DMS153 treated with DMSO at 0.1 percent for 48 hours (cell line): Measurements from ENCODE around the gene EGR2.

ENCODE experiments used
- DNase-seq: peaks from one replicate; lab custom pipeline; 2025; ENCODE audit not compliant: unreplicated experiment; lab: John Stamatoyannopoulos, UW

Gene EGR2

GRCh38 chr10:62818426-62819011, 2.4 kb upstream of the EGR2 start:
- DNase-seq: no peak

- DNase-seq: peak; percentile 27
Measured at GRCh38 chr10:62817766-62818425, 1.7 kb upstream of the EGR2 start.

DNA sequence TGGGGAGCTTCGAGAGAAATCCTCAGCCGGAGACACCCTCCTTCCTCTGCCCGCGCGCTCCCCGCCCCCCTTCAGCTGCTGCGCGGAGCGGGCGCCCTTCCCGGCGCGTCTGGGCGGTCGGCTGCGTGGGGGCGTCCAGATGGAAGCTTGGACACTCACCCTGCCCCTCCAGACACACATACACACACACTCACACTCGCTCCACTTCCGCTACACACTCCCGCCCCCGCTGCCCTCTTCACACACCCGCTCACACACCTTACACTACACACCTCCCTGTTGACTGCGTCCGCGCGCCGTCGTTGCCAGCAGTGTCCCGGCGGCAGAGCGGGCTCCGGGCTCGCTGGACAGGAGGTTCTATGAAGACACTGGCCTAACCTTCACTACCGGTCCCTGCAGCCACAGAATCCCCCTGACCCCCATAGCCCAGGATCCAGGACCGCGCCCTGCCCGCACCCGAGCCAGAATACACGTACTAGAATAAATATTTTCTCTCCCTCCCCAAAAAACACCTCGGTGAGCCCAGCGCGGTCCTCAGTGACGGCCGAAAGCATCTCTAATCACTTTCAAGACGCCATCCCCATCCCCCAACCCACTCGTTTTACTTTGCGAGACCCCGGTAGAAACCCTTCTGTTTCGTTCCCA, 1.1 kb upstream of the EGR2 start:
- no peak for DNase-seq

GRCh38 chr10:62816076-62816330, 163 bp downstream of the EGR2 start:
- no peak for DNase-seq

DNA sequence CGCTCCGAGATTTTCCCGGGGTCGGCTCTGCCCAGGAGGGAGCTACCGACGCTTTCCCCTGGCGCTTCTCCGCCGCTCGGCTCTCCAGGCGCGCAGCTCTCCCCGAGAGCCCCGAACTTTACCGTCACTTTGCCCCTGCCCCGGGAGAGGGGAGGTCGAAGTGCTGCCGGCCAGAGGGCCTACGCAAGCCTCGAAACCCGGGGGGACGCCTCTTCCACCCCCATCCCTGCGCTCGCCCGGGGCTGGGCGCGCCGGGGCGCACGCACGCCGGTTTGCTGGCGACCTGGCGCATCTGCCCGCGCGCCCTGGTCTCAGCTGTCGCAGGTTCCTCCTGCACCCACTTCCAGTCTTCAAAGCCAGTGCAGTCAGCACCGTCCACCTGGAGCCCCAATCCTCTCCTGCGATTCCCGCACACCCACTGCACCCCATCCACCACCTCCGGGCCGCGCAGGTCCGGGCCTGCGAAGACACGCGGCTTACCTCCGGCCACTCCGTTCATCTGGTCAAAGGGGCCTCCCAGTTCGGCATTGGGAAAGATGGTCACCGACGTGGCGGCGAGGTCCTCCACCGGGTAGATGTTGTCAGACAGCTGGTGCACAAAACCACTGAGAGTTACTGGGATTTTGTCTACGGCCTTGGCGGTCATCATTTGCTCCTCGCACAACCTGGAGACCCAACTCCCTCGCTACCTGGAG, 638 bp downstream of the EGR2 start:
- DNase-seq: no peak

DNA sequence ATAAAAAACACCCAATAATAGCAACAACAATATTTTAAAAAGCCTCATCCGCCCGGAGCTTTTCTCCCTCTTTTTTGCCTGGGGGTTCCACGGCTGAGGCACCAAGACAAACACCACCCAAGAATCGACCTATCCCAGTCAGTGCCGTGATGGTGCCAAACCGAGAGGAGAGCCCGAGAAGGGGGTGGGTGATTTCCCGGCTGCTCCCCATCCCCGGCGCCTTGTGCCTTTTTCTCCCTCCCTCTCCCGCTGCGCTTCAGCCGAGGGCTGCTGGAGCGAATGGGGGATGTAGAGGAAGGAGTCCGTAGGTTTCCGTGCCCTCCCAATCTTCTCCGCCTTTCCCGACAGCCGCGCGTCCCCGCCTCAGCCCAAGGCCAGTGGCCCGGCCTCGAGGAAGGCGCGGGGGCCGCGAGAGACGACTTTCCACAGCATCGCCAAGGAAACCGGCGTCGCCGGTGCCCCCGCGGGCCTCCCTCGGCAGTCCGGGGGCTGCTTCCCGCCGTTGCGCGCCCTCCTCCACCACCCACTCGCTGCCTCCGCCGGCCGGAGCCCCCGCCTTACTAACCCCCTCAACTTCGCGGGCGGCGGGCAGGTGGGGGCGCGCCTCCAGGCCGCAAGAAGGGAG, 1.3 kb downstream of the EGR2 start:
- no peak for DNase-seq

DNA sequence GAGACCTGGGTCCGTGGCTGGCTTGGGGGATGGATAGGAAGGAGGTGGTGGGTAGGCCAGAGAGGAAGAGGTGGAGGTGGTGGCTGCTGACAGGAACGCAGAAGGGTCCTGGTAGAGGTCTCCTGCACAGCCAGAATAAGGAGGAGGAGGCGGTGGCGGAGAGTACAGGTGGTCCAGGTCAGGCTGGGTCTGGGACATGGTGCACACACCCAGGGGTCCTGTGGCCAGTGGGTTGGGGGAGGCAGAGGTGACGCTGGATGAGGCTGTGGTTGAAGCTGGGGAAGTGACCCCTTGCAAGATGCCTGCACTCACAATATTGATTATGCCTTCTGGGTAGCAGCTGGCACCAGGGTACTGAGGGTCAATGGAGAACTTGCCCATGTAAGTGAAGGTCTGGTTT, 2.2 kb downstream of the EGR2 start:
- DNase-seq: no peak

DNA sequence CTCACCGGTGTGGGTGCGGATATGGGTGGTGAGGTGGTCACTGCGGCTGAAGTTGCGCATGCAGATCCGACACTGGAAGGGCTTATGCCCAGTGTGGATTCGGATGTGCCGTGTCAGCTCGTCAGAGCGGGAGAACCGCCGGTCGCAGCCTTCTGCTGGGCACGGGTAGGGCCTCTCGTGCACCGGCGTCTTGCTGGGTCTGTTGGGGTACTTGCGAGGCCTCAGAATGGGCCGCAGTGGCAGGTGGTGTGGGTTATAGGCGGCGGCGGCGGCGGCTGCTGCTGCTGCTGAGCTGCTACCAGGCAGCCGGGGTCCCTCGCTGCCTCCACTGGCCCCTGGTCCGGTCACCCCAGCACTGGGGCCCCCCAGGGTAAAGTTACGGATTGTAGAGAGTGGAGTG, 2.7 kb downstream of the EGR2 start:
- DNase-seq: no peak

DNA sequence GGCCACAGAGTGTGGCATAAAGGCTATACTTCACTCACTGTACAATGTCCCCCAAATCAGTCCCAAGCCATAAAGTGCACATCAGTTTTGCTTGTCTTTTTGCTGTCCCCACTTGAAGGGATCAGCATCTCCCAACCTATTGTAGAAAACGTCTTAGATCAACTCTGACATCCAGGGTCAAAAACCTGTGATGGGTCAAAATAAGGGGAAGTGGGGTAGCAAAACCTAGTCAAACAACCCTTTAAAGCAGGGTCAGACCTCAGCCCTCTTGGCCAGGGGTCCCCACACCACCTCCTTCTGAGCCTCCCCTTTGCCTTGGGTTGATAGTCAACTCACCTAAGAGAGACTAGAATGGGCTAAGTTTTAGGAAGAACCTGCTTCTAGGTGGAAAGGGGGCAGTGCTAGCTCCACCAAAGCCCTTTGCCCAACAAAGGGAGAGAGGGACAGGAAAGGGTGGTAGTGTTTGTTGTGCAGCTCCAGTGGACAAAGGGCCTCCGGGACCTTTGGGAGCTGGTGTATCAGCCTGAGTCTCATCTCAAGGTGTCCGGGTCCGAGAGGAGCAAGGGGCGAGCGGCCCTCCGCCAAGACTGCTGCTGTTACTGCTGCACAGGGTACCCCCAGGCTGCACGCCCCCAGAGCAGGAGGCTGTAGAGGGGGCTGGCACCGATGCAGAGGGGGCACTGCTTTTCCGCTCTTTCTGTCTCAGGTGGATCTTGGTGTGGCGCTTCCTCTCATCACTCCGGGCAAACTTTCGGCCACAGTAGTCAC, 3.3 kb downstream of the EGR2 start:
- DNase-seq: no peak

- no peak for DNase-seq
Measured at GRCh38 chr10:62811159-62811875, 4.8 kb downstream of the EGR2 start.

GRCh38 chr10:62810156-62810902, 5.8 kb downstream of the EGR2 start:
- no peak for DNase-seq

GRCh38 chr10:62806251-62806650, 9.9 kb downstream of the EGR2 start:
- DNase-seq: no peak

DNA sequence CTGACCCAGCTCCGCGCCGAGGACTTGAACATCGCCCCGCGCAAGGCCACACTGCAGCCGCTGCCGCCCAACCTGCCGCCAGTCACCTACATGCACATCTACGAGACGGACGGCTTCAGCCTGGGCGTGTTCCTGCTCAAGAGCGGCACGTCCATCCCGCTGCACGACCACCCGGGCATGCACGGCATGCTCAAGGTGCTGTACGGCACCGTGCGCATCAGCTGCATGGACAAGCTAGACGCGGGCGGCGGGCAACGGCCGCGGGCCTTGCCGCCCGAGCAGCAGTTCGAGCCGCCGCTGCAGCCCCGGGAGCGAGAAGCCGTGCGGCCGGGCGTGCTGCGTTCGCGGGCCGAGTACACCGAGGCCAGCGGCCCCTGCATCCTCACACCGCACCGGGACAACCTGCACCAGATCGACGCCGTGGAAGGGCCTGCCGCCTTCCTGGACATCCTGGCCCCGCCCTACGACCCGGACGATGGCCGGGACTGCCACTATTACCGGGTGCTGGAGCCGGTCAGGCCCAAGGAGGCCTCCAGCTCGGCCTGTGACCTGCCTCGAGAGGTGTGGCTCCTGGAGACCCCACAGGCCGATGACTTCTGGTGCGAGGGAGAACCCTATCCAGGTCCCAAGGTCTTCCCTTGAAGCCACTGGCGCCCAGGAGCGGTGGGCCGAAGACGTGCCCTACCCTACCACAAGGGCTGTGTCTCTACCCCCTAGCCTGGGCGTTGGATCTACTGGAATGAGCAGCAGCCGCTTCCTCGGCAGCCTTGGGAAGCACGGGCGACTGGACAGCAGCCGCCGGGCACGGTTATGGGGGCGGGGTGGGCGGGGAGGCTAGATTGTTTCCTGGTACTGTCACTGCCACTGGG, 10.7 kb downstream of the EGR2 start:
- no peak for DNase-seq

GRCh38 chr10:62804356-62805230, 11.6 kb downstream of the EGR2 start, which contains the start of gene ADO:
Gene ADO, plus strand, starts transcription at chr10:62804720. Its CDS starts 340 bp downstream, at chr10:62805060.
- DNase-seq: peak; percentile 87

DNA sequence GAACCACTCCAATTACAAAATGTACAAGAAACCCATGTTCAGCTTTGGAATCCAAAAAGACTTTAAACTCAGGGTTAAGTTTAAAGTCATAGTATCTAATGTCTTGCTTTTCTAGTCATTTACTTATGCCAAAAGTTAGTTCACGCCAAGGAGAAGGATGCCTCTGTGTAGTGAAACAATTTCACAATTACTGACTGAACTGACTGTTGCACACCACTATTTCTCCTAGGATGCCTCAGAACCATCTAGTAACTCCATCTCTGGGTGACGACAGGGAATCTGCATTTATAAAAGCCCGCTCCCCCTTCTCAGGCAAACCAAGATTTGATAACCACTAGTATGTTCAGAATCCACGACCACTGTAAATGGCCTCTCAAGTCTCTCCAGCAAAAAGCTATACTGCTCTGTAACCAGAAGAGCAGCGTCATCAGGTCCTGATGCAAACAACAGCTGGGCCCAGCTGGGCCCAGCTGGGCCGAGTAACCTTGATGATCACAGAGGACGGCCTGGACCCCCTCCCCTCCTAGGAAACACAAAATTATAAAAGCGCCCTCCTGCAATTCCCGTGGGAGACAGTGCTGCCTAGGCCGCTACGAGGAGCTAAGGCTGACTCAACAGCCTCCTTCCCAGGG, 12.3 kb downstream of the EGR2 start:
- DNase-seq: no peak

- no peak for DNase-seq
Measured at GRCh38 chr10:62801871-62802270, 14.3 kb downstream of the EGR2 start.

- no peak for DNase-seq
Measured at GRCh38 chr10:62796896-62797295, 19.3 kb downstream of the EGR2 start.
